BE2C (cell line): Measurements from ENCODE around the gene SKOR1.
A peak's percentile ranks its signal among the peaks of the same experiment; 100 is the strongest.

ENCODE experiments used
- DNase-seq: peaks from one replicate; pipeline ENCODE4 v3.0.0-alpha.2; 2020
- H3K27me3 ChIP-seq: fragments of 250-450 bp; sonication (Bioruptor Pico); 2 replicates; pipeline ENCODE4 v1.5.1; 2020; ENCODE audit warnings: mild to moderate bottlenecking
- H3K36me3 ChIP-seq: fragments of 250-450 bp; sonication (Bioruptor Pico); 2 replicates; pipeline ENCODE4 v1.5.1; 2020; ENCODE audit warnings: mild to moderate bottlenecking
- H3K4me1 ChIP-seq: fragments of 250-450 bp; sonication (Bioruptor Pico); 2 replicates; pipeline ENCODE4 v1.5.1; 2020
- H3K4me3 ChIP-seq: 2 replicates; pipeline ENCODE4 v1.5.1; 2011; ENCODE audit warnings: low read depth, low read length
- H3K9me3 ChIP-seq: fragments of 250-450 bp; sonication (Bioruptor Pico); 2 replicates; pipeline ENCODE4 v1.5.1; 2020
- CTCF ChIP-seq: IDR thresholded peaks from 2 replicates; pipeline ENCODE4 v1.5.1; 2012; ENCODE audit warnings: mild to moderate bottlenecking, low read depth, low read length

Gene SKOR1

GRCh38 chr15:67861983-67862382 is 36.7 kb downstream of the SKOR1 start:
- Histone ChIP-seq H3K4me3 (no peak overlapping the region), H3K4me1 (peaks cover 4% of the 10 kb centered on the region; the same call in 1 of the 2 replicates), H3K9me3 (no peaks in the 10 kb centered on the region), H3K36me3 (no peaks in the 10 kb centered on the region), H3K27me3 (no peaks in the 10 kb centered on the region)
- DNase-seq, result no peak
- no peak for TF ChIP-seq CTCF

- H3K4me3 ChIP-seq, result peak overlapping the region; percentile 57; the same call in 1 of the 2 replicates
- TF ChIP-seq CTCF, result no peak
Observed at GRCh38 chr15:67862750-67863441, 37.6 kb downstream of the SKOR1 start.

GRCh38 chr15:67863442-67863987 is 38.2 kb downstream of the SKOR1 start:
- TF ChIP-seq CTCF, result peak; percentile 92
- H3K4me1 ChIP-seq, result no peaks in the 10 kb centered on the region; the same call in 1 of the 2 replicates
- H3K4me3 ChIP-seq, result peak overlapping the region; percentile 57
- no peaks in the 10 kb centered on the region for H3K36me3 ChIP-seq
- H3K9me3 ChIP-seq, result no peaks in the 10 kb centered on the region
- no peaks in the 10 kb centered on the region for H3K27me3 ChIP-seq
- peak; percentile 88 for DNase-seq

More at GRCh38 chr15:67862750-67863441, 37.6 kb downstream of the SKOR1 start:
- DNase-seq, result no peak
- Histone ChIP-seq H3K36me3 (no peaks in the 10 kb centered on the region), H3K27me3 (no peaks in the 10 kb centered on the region), H3K4me1 (no peaks in the 10 kb centered on the region; the same call in 1 of the 2 replicates), H3K9me3 (no peaks in the 10 kb centered on the region)

- H3K4me3 ChIP-seq, result no peak overlapping the region
- no peak for DNase-seq
- no peaks in the 10 kb centered on the region for H3K4me1 ChIP-seq
- no peaks in the 10 kb centered on the region for H3K36me3 ChIP-seq
- H3K27me3 ChIP-seq, result no peaks in the 10 kb centered on the region
- no peak for TF ChIP-seq CTCF
- H3K9me3 ChIP-seq, result no peaks in the 10 kb centered on the region
Observed at GRCh38 chr15:67865331-67865730, 40.0 kb downstream of the SKOR1 start.

GRCh38 chr15:67865766-67866165 is 40.5 kb downstream of the SKOR1 start:
- Histone ChIP-seq H3K36me3 (no peaks in the 10 kb centered on the region), H3K27me3 (no peaks in the 10 kb centered on the region), H3K4me3 (no peak overlapping the region), H3K9me3 (no peaks in the 10 kb centered on the region), H3K4me1 (no peaks in the 10 kb centered on the region)
- TF ChIP-seq CTCF, result no peak
- no peak for DNase-seq

- H3K36me3 ChIP-seq, result no peaks in the 10 kb centered on the region
- no peak overlapping the region for H3K4me3 ChIP-seq
- DNase-seq, result no peak
- TF ChIP-seq CTCF, result no peak
- H3K9me3 ChIP-seq, result peaks cover 3% of the 10 kb centered on the region; the same call in 1 of the 2 replicates
- H3K4me1 ChIP-seq, result no peaks in the 10 kb centered on the region
- no peaks in the 10 kb centered on the region for H3K27me3 ChIP-seq
Observed at GRCh38 chr15:67869701-67870100, 44.4 kb downstream of the SKOR1 start.
